ENCODE results near the gene ERN2. TPM values are rescaled to one million over a fixed set of nuclear protein-coding genes. Genes with fewer than 3 reads are reported as not detected.

The ERN2 gene
- total RNA-seq, 1 donor from 2014 or later, result not detected

DNA sequence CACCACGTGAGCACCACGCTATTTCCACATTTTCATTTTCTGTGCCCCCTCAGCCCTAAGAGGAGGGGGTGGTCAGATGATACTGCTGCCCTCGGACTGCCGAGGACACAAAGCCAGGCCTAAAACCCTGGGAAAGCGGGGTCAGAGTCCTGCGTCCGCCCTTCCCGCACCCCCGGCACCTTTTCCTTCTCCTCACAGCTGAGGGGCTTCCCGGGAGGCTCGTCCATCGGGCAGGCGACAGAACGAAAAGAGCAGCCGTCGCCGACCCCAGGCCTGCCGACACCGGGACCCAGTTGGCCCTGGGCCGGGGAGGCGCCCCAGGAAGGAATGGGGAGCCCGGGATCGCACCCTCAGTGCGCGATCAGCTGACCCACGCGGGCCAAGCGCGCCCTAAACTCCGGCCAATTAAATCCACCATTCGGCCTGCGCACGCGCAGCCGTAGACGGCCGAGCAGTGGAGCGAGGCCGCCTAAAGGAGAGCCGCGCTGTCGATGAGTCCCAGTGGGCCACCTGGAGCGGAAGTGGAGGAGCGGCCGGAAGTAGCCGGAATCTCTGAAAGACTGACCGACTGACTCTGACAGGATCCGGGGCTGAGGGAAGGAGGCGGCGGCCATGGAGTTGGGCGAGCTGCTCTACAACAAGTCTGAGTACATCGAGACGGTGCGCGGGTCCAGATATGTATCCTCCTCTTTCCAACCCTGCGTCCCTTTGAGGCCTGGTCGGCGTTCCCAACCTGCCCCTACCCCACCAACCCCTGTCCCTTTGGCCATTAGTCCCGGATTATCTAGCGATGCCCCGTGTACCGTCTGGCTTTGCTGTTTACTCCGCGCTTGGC lies 71.9 kb downstream of the ERN2 start, which contains the start of the genes DCTN5 and PALB2:
Gene DCTN5 (plus strand): TSS at position 536 of the 835 bp plus-strand sequence. CDS start 77 bp downstream, at position 613.
Gene PALB2 (minus strand): TSS at position 380 of the 835 bp plus-strand sequence. CDS start 153 bp downstream, at position 227.
- Histone ChIP-seq H3K4me3 (peak within 1 kb of the TSS; percentile 64 to 99), H3K27me3 (no peaks in the 10 kb centered on the region), H3K36me3 (peaks cover 20 to 31% of the 10 kb centered on the region in 2 donors), H3K27ac (peak within 1 kb of the TSS; percentile 72 to 86), H3K9me3 (no peaks in the 10 kb centered on the region), H3K4me1 (peaks cover 5 to 18% of the 10 kb centered on the region in 2 donors)
- intact Hi-C loops (cut with DNase I), result loop anchor here (1.0 to 10.0 kb wide), 7 partner anchors 45 to 1471 kb away; partner anchors contain the start of genes ARHGAP17, COG7, EARS2 and LCMT1
- TF ChIP-seq, protein P1, sequence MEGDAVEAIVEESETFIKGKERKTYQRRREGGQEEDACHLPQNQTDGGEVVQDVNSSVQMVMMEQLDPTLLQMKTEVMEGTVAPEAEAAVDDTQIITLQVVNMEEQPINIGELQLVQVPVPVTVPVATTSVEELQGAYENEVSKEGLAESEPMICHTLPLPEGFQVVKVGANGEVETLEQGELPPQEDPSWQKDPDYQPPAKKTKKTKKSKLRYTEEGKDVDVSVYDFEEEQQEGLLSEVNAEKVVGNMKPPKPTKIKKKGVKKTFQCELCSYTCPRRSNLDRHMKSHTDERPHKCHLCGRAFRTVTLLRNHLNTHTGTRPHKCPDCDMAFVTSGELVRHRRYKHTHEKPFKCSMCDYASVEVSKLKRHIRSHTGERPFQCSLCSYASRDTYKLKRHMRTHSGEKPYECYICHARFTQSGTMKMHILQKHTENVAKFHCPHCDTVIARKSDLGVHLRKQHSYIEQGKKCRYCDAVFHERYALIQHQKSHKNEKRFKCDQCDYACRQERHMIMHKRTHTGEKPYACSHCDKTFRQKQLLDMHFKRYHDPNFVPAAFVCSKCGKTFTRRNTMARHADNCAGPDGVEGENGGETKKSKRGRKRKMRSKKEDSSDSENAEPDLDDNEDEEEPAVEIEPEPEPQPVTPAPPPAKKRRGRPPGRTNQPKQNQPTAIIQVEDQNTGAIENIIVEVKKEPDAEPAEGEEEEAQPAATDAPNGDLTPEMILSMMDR (IDR thresholded peaks at IDR 0.05), result no peak
- peak; percentile 80 to 97 for DNase-seq (ENCODE audit: low spot score in 2 of 2)

DNA sequence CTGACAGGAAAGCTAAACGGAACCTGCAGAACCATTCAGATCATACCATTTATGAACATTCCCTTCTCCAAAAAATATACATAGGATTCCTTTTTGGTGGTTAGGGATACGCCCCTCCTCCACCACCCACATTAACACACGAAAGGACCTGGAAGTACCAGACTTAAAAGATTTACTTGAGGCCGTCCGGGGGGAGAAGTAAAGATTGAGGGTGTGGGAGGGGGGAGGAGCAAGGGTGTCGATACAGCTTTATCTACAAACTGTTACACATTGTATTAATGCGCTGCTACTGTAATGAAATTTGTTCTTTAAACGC lies 72.4 kb downstream of the ERN2 start:
- TF ChIP-seq, protein P1 (IDR thresholded peaks at IDR 0.05), result no peak
- Histone ChIP-seq H3K4me3 (peak overlapping the region; percentile 64 to 99), H3K27ac (peak overlapping the region; percentile 72 to 86), H3K4me1 (peaks cover 5 to 18% of the 10 kb centered on the region in 2 donors), H3K27me3 (no peaks in the 10 kb centered on the region), H3K36me3 (peaks cover 17 to 34% of the 10 kb centered on the region in 2 donors), H3K9me3 (no peaks in the 10 kb centered on the region)
- no peak for DNase-seq (ENCODE audit: low spot score in 2 of 2)
- intact Hi-C loops (cut with DNase I), result loop anchor here (2.0 to 10.0 kb wide), 6 partner anchors 84 to 1472 kb away; partner anchors contain the start of genes ARHGAP17, COG7, EARS2 and LCMT1

Other genes starting within 250 kb of the ERN2 start
- gene GGA2, start 202.7 kb downstream of the ERN2 start, total RNA-seq, result 10.7 TPM
- gene EARS2, start 155.9 kb downstream of the ERN2 start, total RNA-seq, result 16.8 TPM
- 51.8 TPM for gene UBFD1, start 155.5 kb downstream of the ERN2 start, total RNA-seq
- gene NDUFAB1, start 116.9 kb downstream of the ERN2 start, total RNA-seq, result 71.4 TPM
- 2.1 TPM for gene PALB2, start 71.9 kb downstream of the ERN2 start, total RNA-seq
- 16.7 TPM for gene DCTN5, start 71.8 kb downstream of the ERN2 start, total RNA-seq
- gene PLK1, start 34.3 kb downstream of the ERN2 start, total RNA-seq, result 35.2 TPM
- gene CHP2, start 41.8 kb upstream of the ERN2 start, total RNA-seq, result not detected
- 1.2 TPM for gene PRKCB, start 122.8 kb upstream of the ERN2 start, total RNA-seq